Measurements from ENCODE around the gene GTPBP6.

GTPBP6 gene

GRCh38 chrX:318739-319578 is at the start of gene GTPBP6:
GTPBP6 (minus strand) TSS chrX:318796; CDS start chrX:318787, 9 bp downstream.
- DNase-seq: peak; percentile 100

- no peak for DNase-seq
Observed at GRCh38 chrX:367866-368265, 49.3 kb upstream of the GTPBP6 start.

- no peak for DNase-seq
Observed at GRCh38 chrX:367349-367748, 48.8 kb upstream of the GTPBP6 start.

GRCh38 chrX:363621-364375 is 45.2 kb upstream of the GTPBP6 start:
- DNase-seq: no peak

GRCh38 chrX:362937-363620 is 44.5 kb upstream of the GTPBP6 start:
- no peak for DNase-seq

- DNase-seq: no peak
Observed at GRCh38 chrX:362351-362750, 43.8 kb upstream of the GTPBP6 start.

GRCh38 chrX:361231-362145 is 42.9 kb upstream of the GTPBP6 start:
- DNase-seq: no peak

GRCh38 chrX:360496-361150 is 42.0 kb upstream of the GTPBP6 start:
- DNase-seq: no peak

- DNase-seq: no peak
Observed at GRCh38 chrX:358651-359143, 40.1 kb upstream of the GTPBP6 start.

- DNase-seq: peak; percentile 54
Observed at GRCh38 chrX:357693-358471, 39.3 kb upstream of the GTPBP6 start.

- no peak for DNase-seq
Observed at GRCh38 chrX:357035-357692, 38.6 kb upstream of the GTPBP6 start.

GRCh38 chrX:356385-357034 is 37.9 kb upstream of the GTPBP6 start:
- DNase-seq: no peak

- DNase-seq: no peak
Observed at GRCh38 chrX:355329-356050, 36.9 kb upstream of the GTPBP6 start.

GRCh38 chrX:353566-354535 is 35.3 kb upstream of the GTPBP6 start:
- DNase-seq: no peak

- no peak for DNase-seq
Observed at GRCh38 chrX:352582-353314, 34.2 kb upstream of the GTPBP6 start.

- no peak for DNase-seq
Observed at GRCh38 chrX:352181-352580, 33.6 kb upstream of the GTPBP6 start.

GRCh38 chrX:351736-352135 is 33.1 kb upstream of the GTPBP6 start:
- no peak for DNase-seq
